OCI-LY3 (cell line): ENCODE results near the gene ZNF747.

ENCODE experiments used
- H2AFZ ChIP-seq: fragments of 200-600, 300-600 bp; shearing (Covaris generic); 2 replicates; pipeline ENCODE4 v1.6.0; 2014; ENCODE audit warnings: antibody characterized with exemption, low read depth, low read length
- H3K27ac ChIP-seq: fragments of 200-600, 300-600 bp; sonication (generic); 2 replicates; pipeline ENCODE4 v1.5.1; 2014; ENCODE audit warnings: mild to moderate bottlenecking, low read length, moderate library complexity, mixed read lengths
- H3K27me3 ChIP-seq: fragments of 200-600, 300-600 bp; sonication (generic); 2 replicates; pipeline ENCODE4 v1.6.1; 2014; ENCODE audit warnings: low read depth, low read length, mixed read lengths
- H3K36me3 ChIP-seq: fragments of 200-600, 300-600 bp; sonication (generic); replicated peaks from 2 replicates; pipeline ENCODE3; 2014; ENCODE audit warnings: low read depth, low read length, mixed read lengths
- H3K4me1 ChIP-seq: fragments of 300-600, 200-600 bp; sonication (generic); 2 replicates; pipeline ENCODE4 v1.6.1; 2014; ENCODE audit warnings: low read length, mixed read lengths
- H3K4me2 ChIP-seq: fragments of 200-600, 300-600 bp; sonication (generic); 2 replicates; pipeline ENCODE4 v1.6.1; 2014; ENCODE audit warnings: low read length, mixed read lengths
- H3K4me3 ChIP-seq: fragments of 300-600, 200-600 bp; sonication (generic); 2 replicates; pipeline ENCODE4 v1.5.1; 2014; ENCODE audit warnings: antibody characterized with exemption, mild to moderate bottlenecking, low read length, moderate library complexity
- H3K79me2 ChIP-seq: fragments of 300-600, 200-600 bp; shearing (Covaris generic); 2 replicates; pipeline ENCODE4 v1.6.1; 2014; ENCODE audit warnings: mild to moderate bottlenecking, low read length, mixed read lengths
- H3K9ac ChIP-seq: fragments of 300-600, 200-600 bp; shearing (Covaris generic); 2 replicates; pipeline ENCODE4 v1.6.0; 2014; ENCODE audit warnings: mild to moderate bottlenecking, low read length, moderate library complexity
- H3K9me3 ChIP-seq: fragments of 200-600, 300-600 bp; shearing (Covaris generic); 2 replicates; pipeline ENCODE4 v1.6.1; 2014; ENCODE audit warnings: low read length, mixed read lengths; ENCODE audit not compliant: insufficient read depth
- H4K20me1 ChIP-seq: fragments of 200-600, 300-600 bp; sonication (generic); 2 replicates; pipeline ENCODE4 v1.6.1; 2016; ENCODE audit warnings: low read length, mixed read lengths; ENCODE audit not compliant: insufficient read depth
- CTCF ChIP-seq: fragments of 200-600, 300-600 bp; sonication (generic); IDR thresholded peaks from 2 replicates; pipeline ENCODE4 v1.5.1; 2014; ENCODE audit warnings: antibody characterized with exemption, low read length, low read depth
- EZH2phosphoT487 ChIP-seq: fragments of 200-600 bp; shearing (Covaris generic); IDR thresholded peaks from 2 replicates; pipeline ENCODE4 v1.6.1; 2018; ENCODE audit warnings: antibody characterized with exemption, mixed run types, low read depth

The ZNF747 gene

GRCh38 chr16:30521476-30521872 is 13.2 kb downstream of the ZNF747 start:
- Histone ChIP-seq H4K20me1 (no peaks in the 10 kb centered on the region), H3K9me3 (no peaks in the 10 kb centered on the region), H3K4me2 (no peak overlapping the region), H3K36me3 (peaks cover 9% of the 10 kb centered on the region), H3K27ac (no peak overlapping the region), H3K9ac (no peak overlapping the region), H3K79me2 (no peaks in the 10 kb centered on the region; the same call in 1 of the 2 replicates), H3K27me3 (no peaks in the 10 kb centered on the region), H2AFZ (no peak overlapping the region), H3K4me1 (peaks cover 4% of the 10 kb centered on the region; the same call in 1 of the 2 replicates), H3K4me3 (no peak overlapping the region)
- no peak for TF ChIP-seq CTCF
- no peak for TF ChIP-seq EZH2phosphoT487

- Histone ChIP-seq H3K9ac (no peak overlapping the region), H3K36me3 (peaks cover 2% of the 10 kb centered on the region), H3K27me3 (no peaks in the 10 kb centered on the region), H3K4me1 (no peaks in the 10 kb centered on the region), H3K27ac (no peak overlapping the region), H3K4me3 (no peak overlapping the region), H4K20me1 (no peaks in the 10 kb centered on the region), H3K9me3 (no peaks in the 10 kb centered on the region), H2AFZ (no peak overlapping the region), H3K79me2 (no peaks in the 10 kb centered on the region), H3K4me2 (no peak overlapping the region)
- TF ChIP-seq CTCF (no peak), EZH2phosphoT487 (no peak)
Observed at GRCh38 chr16:30519120-30520049, 15.3 kb downstream of the ZNF747 start.

GRCh38 chr16:30518552-30518951 is 16.1 kb downstream of the ZNF747 start:
- no peak overlapping the region for H3K4me2 ChIP-seq
- H3K79me2 ChIP-seq = no peaks in the 10 kb centered on the region
- H3K4me1 ChIP-seq = no peaks in the 10 kb centered on the region
- TF ChIP-seq EZH2phosphoT487 (no peak), CTCF (no peak)
- H3K27me3 ChIP-seq = no peaks in the 10 kb centered on the region
- H3K36me3 ChIP-seq = no peaks in the 10 kb centered on the region
- no peaks in the 10 kb centered on the region for H4K20me1 ChIP-seq
- H3K4me3 ChIP-seq = no peak overlapping the region
- H3K9ac ChIP-seq = no peak overlapping the region
- no peaks in the 10 kb centered on the region for H3K9me3 ChIP-seq
- no peak overlapping the region for H3K27ac ChIP-seq
- H2AFZ ChIP-seq = no peak overlapping the region

- H3K9ac ChIP-seq = no peak overlapping the region
- H3K36me3 ChIP-seq = peaks cover 7% of the 10 kb centered on the region
- H2AFZ ChIP-seq = no peak overlapping the region
- H3K4me2 ChIP-seq = no peak overlapping the region
- H3K27me3 ChIP-seq = no peaks in the 10 kb centered on the region
- H3K27ac ChIP-seq = no peak overlapping the region
- H4K20me1 ChIP-seq = no peaks in the 10 kb centered on the region
- H3K4me3 ChIP-seq = no peak overlapping the region
- no peaks in the 10 kb centered on the region for H3K9me3 ChIP-seq
- H3K4me1 ChIP-seq = no peaks in the 10 kb centered on the region
- no peaks in the 10 kb centered on the region for H3K79me2 ChIP-seq
- TF ChIP-seq EZH2phosphoT487 (no peak), CTCF (no peak)
Observed at GRCh38 chr16:30515275-30515674, 19.4 kb downstream of the ZNF747 start.
